ENCODE measurements around the gene UFD1. TPM values are rescaled to one million over a fixed set of nuclear protein-coding genes. Genes with fewer than 3 reads are reported as not detected.

The UFD1 gene
- polyA plus RNA-seq, 1 of the 3 experiments (the other 2 are of a cell fraction): 111 TPM

GRCh38 chr22:19400881-19401280 lies 78.1 kb downstream of the UFD1 start:
- DNase-seq: no peak
- H4K20me1 ChIP-seq (ENCODE audit: insufficient read depth): no peaks in the 10 kb centered on the region
- H3K4me3 ChIP-seq (ENCODE audit: low read depth in 2 of 2, low read length in 1 of 2): no peak overlapping the region
- no peak overlapping the region for H3K27ac ChIP-seq (ENCODE audit: low read depth in 2 of 2, low read length in 1 of 2)
- no peak overlapping the region for H3K9ac ChIP-seq
- whole genome bisulfite sequencing (ENCODE audit: low lambda C conversion rate): 94% methylated on average over 6 of the region's 6 CpGs
- CTCF ChIA-PET: no interaction called here
- POLR2A ChIA-PET: no interaction called here
- no peaks in the 10 kb centered on the region for H3K79me2 ChIP-seq (ENCODE audit: insufficient read depth)
- no peak overlapping the region for H2AFZ ChIP-seq (ENCODE audit: low read depth)
- H3K36me3 ChIP-seq (replicated peaks in 1 of 2; ENCODE audit: control insufficient read depth in 1 of 2, insufficient read depth in 2 of 2, low read length in 1 of 2): peaks cover 19 to 42% of the 10 kb centered on the region in 2 experiments
- H3K4me2 ChIP-seq: no peak overlapping the region
- no peaks in the 10 kb centered on the region for H3K9me3 ChIP-seq
- H3K27me3 ChIP-seq (ENCODE audit: insufficient read depth): no peaks in the 10 kb centered on the region
- H3K9me2 ChIP-seq: no peaks in the 10 kb centered on the region
- no peaks in the 10 kb centered on the region; a peak in 1 of 4 replicates for H3K4me1 ChIP-seq (ENCODE audit: control insufficient read depth in 1 of 2, insufficient read depth in 2 of 2, low read depth in 1 of 2, low read length in 1 of 2)
- H3F3A ChIP-seq (replicated peaks; ENCODE audit: insufficient read depth): peaks cover 4% of the 10 kb centered on the region
- TF ChIP-seq TAF1 (IDR thresholded peaks at IDR 0.05; ENCODE audit: borderline replicate concordance, low read depth, low read length) (no peak), FOXM1 (IDR thresholded peaks at IDR 0.05; ENCODE audit: low read depth) (no peak), YY1 (IDR thresholded peaks at IDR 0.05; ENCODE audit: low read depth) (no peak), PBX3 (IDR thresholded peaks at IDR 0.05) (no peak), MXI1 (IDR thresholded peaks at IDR 0.05; ENCODE audit: low read depth, low read length) (no peak), FOSL2 (IDR thresholded peaks at IDR 0.05; ENCODE audit: borderline replicate concordance, low read depth) (no peak), SMC3 (IDR thresholded peaks at IDR 0.05; ENCODE audit: low read depth, low read length) (no peak), IRF3 (IDR thresholded peaks at IDR 0.05; ENCODE audit: low read depth, low read length) (no peak), EZH2phosphoT487 (IDR thresholded peaks at IDR 0.05; ENCODE audit: borderline replicate concordance, low read depth) (no peak), JUND (IDR thresholded peaks at IDR 0.05) (no peak), ZBTB33 (IDR thresholded peaks at IDR 0.05; ENCODE audit: borderline replicate concordance, low read depth) (no peak), NRF1 (IDR thresholded peaks at IDR 0.05; ENCODE audit: low read depth, low read length) (no peak), TCF12 (IDR thresholded peaks at IDR 0.05) (no peak), POLR2AphosphoS5 (IDR thresholded peaks at IDR 0.05; ENCODE audit: low read depth, low read length) (no peak), MAX (IDR thresholded peaks at IDR 0.05; ENCODE audit: low read depth) (no peak), GATA2 (CRISPR knock-in tag; IDR thresholded peaks at IDR 0.05) (no peak), RAD21 (IDR thresholded peaks at IDR 0.05; ENCODE audit: low read length) (no peak), MEF2A (IDR thresholded peaks at IDR 0.05; ENCODE audit: borderline replicate concordance, low read depth) (no peak), RCOR1 (IDR thresholded peaks at IDR 0.05; ENCODE audit: low read length) (no peak), REST (IDR thresholded peaks at IDR 0.05; ENCODE audit: low read depth, low read length) (no peak)

Data from SK-N-SH (cell line).